SK-N-SH (cell line): ENCODE data around the gene ZDHHC7. TPM values are rescaled to one million over a fixed set of nuclear protein-coding genes. Genes with fewer than 3 reads are reported as not detected.

Experiments used
- CTCF ChIA-PET: fragments of 300-600, 350-600 bp; formaldehyde crosslinking; extraction: SDS; loops from one replicate; lab custom pipeline; 2021; lab: Yijun Ruan, JAX
- POLR2A ChIA-PET: fragments of 350-600 bp; sonication (Branson Sonifier 250); formaldehyde crosslinking; extraction: SDS; loops from one replicate; lab custom pipeline; 2020; ENCODE audit warnings: antibody characterized with exemption, inconsistent platforms; lab: Yijun Ruan, JAX
- DNase-seq: peaks from one replicate; pipeline ENCODE4 v3.0.0; 2012
- H2AFZ ChIP-seq: fragments of 200-600 bp; sonication (generic); 2 replicates; pipeline ENCODE4 v1.8.1; 2016; ENCODE audit warnings: antibody characterized with exemption, mild to moderate bottlenecking, low read depth
- H3F3A ChIP-seq: fragments of 200-600 bp; sonication (generic); replicated peaks from 2 replicates; pipeline ENCODE3; 2016; ENCODE audit warnings: antibody characterized with exemption, mild to moderate bottlenecking; ENCODE audit not compliant: insufficient read depth
- H3K27ac ChIP-seq, 2 experiments: fragments of 200-500 bp in 1 of 2; fragments of 200-600 bp in 1 of 2; sonication (Bioruptor generic) in 1 of 2; sonication (generic), shearing (Covaris generic) in 1 of 2; 2 replicates each; pipeline versions ENCODE4 v1.5.1 to v1.6.1; 2014 to 2016; ENCODE audit warnings: low read depth in 2 of 2, inconsistent platforms in 1 of 2, low read length in 1 of 2, mild to moderate bottlenecking in 1 of 2, mixed read lengths in 1 of 2
- H3K27me3 ChIP-seq: fragments of 200-600 bp; sonication (generic), shearing (Covaris generic); 2 replicates; pipeline ENCODE4 v1.6.1; 2016; ENCODE audit warnings: mixed run types; ENCODE audit not compliant: insufficient read depth
- H3K36me3 ChIP-seq, 2 experiments: fragments of 200-500 bp in 1 of 2; fragments of 200-600 bp in 1 of 2; sonication (Bioruptor generic) in 1 of 2; sonication (generic) in 1 of 2; replicated peaks in 1 of 2; 2 replicates each; pipeline versions ENCODE3 to v1.5.1; 2014 to 2016; ENCODE audit warnings: low read length in 1 of 2, mild to moderate bottlenecking in 1 of 2; ENCODE audit not compliant: insufficient read depth in 2 of 2, control insufficient read depth in 1 of 2
- H3K4me1 ChIP-seq, 2 experiments: fragments of 200-500 bp in 1 of 2; fragments of 200-600 bp in 1 of 2; sonication (Bioruptor generic) in 1 of 2; sonication (generic), shearing (Covaris generic) in 1 of 2; 2 replicates each; pipeline versions ENCODE4 v1.5.1 to v1.6.1; 2014 to 2016; ENCODE audit warnings: low read depth in 1 of 2, low read length in 1 of 2, mixed run types in 1 of 2; ENCODE audit not compliant: insufficient read depth in 2 of 2, control insufficient read depth in 1 of 2
- H3K4me2 ChIP-seq: fragments of 200-600 bp; sonication (generic), shearing (Covaris generic); 2 replicates; pipeline ENCODE4 v1.6.1; 2017; ENCODE audit warnings: mixed run types
- H3K4me3 ChIP-seq, 2 experiments: fragments of 200-500 bp in 1 of 2; fragments of 200-600 bp in 1 of 2; sonication (Bioruptor generic) in 1 of 2; sonication (generic), shearing (Covaris generic) in 1 of 2; 2 replicates each; pipeline versions ENCODE4 v1.5.1 to v1.8.1; 2014 to 2016; ENCODE audit warnings: low read depth in 2 of 2, inconsistent platforms in 1 of 2, low read length in 1 of 2, mild to moderate bottlenecking in 1 of 2, mixed read lengths in 1 of 2, moderate library complexity in 1 of 2
- H3K79me2 ChIP-seq: fragments of 200-600 bp; sonication (generic); 2 replicates; pipeline ENCODE4 v1.8.1; 2017; ENCODE audit warnings: mild to moderate bottlenecking; ENCODE audit not compliant: insufficient read depth
- H3K9ac ChIP-seq: fragments of 200-600 bp; sonication (generic); 2 replicates; pipeline ENCODE4 v1.6.1; 2017; ENCODE audit warnings: mixed run types
- H3K9me2 ChIP-seq: fragments of 200-600 bp; sonication (generic); 2 replicates; pipeline ENCODE4 v1.6.1; 2017; ENCODE audit warnings: mixed run types
- H3K9me3 ChIP-seq: fragments of 200-600 bp; sonication (generic); 2 replicates; pipeline ENCODE4 v1.6.1; 2017; ENCODE audit warnings: mixed run types, mild to moderate bottlenecking, moderate library complexity
- H4K20me1 ChIP-seq: fragments of 200-600 bp; sonication (generic); 2 replicates; pipeline ENCODE4 v1.6.1; 2017; ENCODE audit warnings: mild to moderate bottlenecking, mixed run types; ENCODE audit not compliant: insufficient read depth
- CHD2 ChIP-seq: fragments of 150-350 bp; IDR thresholded peaks from 2 replicates; pipeline ENCODE4 v1.6.1; 2018; ENCODE audit warnings: low read length; ENCODE audit not compliant: partially characterized antibody
- ELF1 ChIP-seq: IDR thresholded peaks from 2 replicates; pipeline ENCODE4 v1.4.0; 2012
- EZH2phosphoT487 ChIP-seq: fragments of 200-600 bp; sonication (generic); IDR thresholded peaks from 2 replicates; pipeline ENCODE4 v1.6.1; 2017; ENCODE audit warnings: low read depth, mixed run types, mild to moderate bottlenecking, antibody characterized with exemption, moderate library complexity, borderline replicate concordance
- FOXJ3 ChIP-seq: sonication (generic); formaldehyde crosslinking; IDR thresholded peaks from 2 replicates; pipeline ENCODE4 v1.5.1; 2020; ENCODE audit warnings: mild to moderate bottlenecking, missing genetic modification reagents
- GABPA ChIP-seq: IDR thresholded peaks from 2 replicates; pipeline ENCODE4 v1.4.0; 2012; ENCODE audit warnings: low read depth, mild to moderate bottlenecking
- IRF3 ChIP-seq: fragments of 150-350 bp; IDR thresholded peaks from 2 replicates; pipeline ENCODE4 v1.6.1; 2016; ENCODE audit warnings: mild to moderate bottlenecking, low read depth, low read length
- MAX ChIP-seq: IDR thresholded peaks from 2 replicates; pipeline ENCODE4 v1.4.0; 2012; ENCODE audit warnings: low read depth
- PBX3 ChIP-seq: IDR thresholded peaks from 2 replicates; pipeline ENCODE4; 2012
- POLR2AphosphoS5 ChIP-seq: IDR thresholded peaks from 2 replicates; pipeline ENCODE4 v1.6.1; 2012; ENCODE audit warnings: low read depth, low read length
- REST ChIP-seq: IDR thresholded peaks from 2 replicates; pipeline ENCODE4 v1.6.1; 2012; ENCODE audit warnings: mild to moderate bottlenecking, low read depth, low read length, moderate library complexity
- TAF1 ChIP-seq: IDR thresholded peaks from 2 replicates; pipeline ENCODE4 v1.6.1; 2012; ENCODE audit warnings: low read depth, mild to moderate bottlenecking, low read length, moderate library complexity, borderline replicate concordance
- TEAD4 ChIP-seq: IDR thresholded peaks from 2 replicates; pipeline ENCODE4 v1.4.0; 2012; ENCODE audit warnings: mild to moderate bottlenecking, borderline replicate concordance; ENCODE audit not compliant: insufficient read depth
- USF2 ChIP-seq: fragments of 150-350 bp; IDR thresholded peaks from 2 replicates; pipeline ENCODE4 v1.6.1; 2017; ENCODE audit warnings: antibody characterized with exemption, low read length, low read depth, borderline replicate concordance
- ZBTB33 ChIP-seq: IDR thresholded peaks from 2 replicates; pipeline ENCODE4 v1.4.0; 2012; ENCODE audit warnings: low read depth, borderline replicate concordance
- WGBS: methylation state at CpG from one replicate; pipeline ENCODE4 v1.1.6; 2017; ENCODE audit warnings: low lambda C conversion rate; 5-methylcytosine and 5-hydroxymethylcytosine counted together
- polyA plus RNA-seq, 3 experiments: library from polyadenylated mRNA; depleted of rRNA; stranded (reverse); fragments of >200 nt; gene quantifications; 2 replicates each; pipeline ENCODE4 v1.2.3, GENCODE V29; 2012

Gene ZDHHC7
- 69.3 and 114 TPM in 2 replicates for polyA plus RNA-seq (2012; rRNA removed)
- 65.1 and 80.3 TPM in 2 replicates for polyA plus RNA-seq (2012; cell fraction: cytosol; rRNA removed)
- 62.2 and 73.3 TPM in 2 replicates for polyA plus RNA-seq (2012; cell fraction: nucleus; rRNA removed)

GRCh38 chr16:85010931-85011845 is at the start of gene ZDHHC7:
Gene ZDHHC7 (minus strand): TSS chr16:85011535. CDS start chr16:84990618, 20,917 bp downstream.
- no peaks in the 10 kb centered on the region for H3K9me2 ChIP-seq
- CTCF ChIA-PET: interaction anchor here (0.8 to 3.6 kb wide), 4 partner anchors 9 to 258 kb away, joined by 4 to 12 read pairs (median 6); no protein-coding TSS in a partner anchor

More at GRCh38 chr16:85010931-85011845, at the start of gene ZDHHC7:
- peaks cover 16% of the 10 kb centered on the region for H3F3A ChIP-seq
- H3K9ac ChIP-seq: peak within 1 kb of the TSS; percentile 98
- peaks cover 0 to 10% of the 10 kb centered on the region in 2 experiments for H3K36me3 ChIP-seq
- H3K27ac ChIP-seq: peak within 1 kb of the TSS; percentile 93 to 99
- peak within 1 kb of the TSS; percentile 95 for H2AFZ ChIP-seq
- peak within 1 kb of the TSS; percentile 95 for H3K4me2 ChIP-seq
- peaks cover 7 to 8% of the 10 kb centered on the region in 2 experiments; a peak in 3 of 4 replicates for H3K4me1 ChIP-seq
- POLR2A ChIA-PET: interaction anchor here (1.0 to 1.3 kb wide), 2 partner anchors 16 to 40 kb away, joined by 3 read pairs; partner anchors contain the start of gene KIAA0513
- H3K27me3 ChIP-seq: no peaks in the 10 kb centered on the region
- peaks cover 49% of the 10 kb centered on the region for H3K79me2 ChIP-seq
- TF ChIP-seq IRF3 (no peak), PBX3 (no peak), GABPA (peak; percentile 93), CHD2 (peak; percentile 92), ZBTB33 (peak; percentile 85; the same call in 1 of the 2 replicates), TEAD4 (0 out of 2 replicates have a peak, but pooled peaks have one; percentile 31), POLR2AphosphoS5 (peak; percentile 96), ELF1 (peak; percentile 68), FOXJ3 (no peak), TAF1 (peak; percentile 71), EZH2phosphoT487 (no peak), REST (no peak; the same call in 1 of the 2 replicates), USF2 (no peak), MAX (peak; percentile 74)
- H4K20me1 ChIP-seq: peaks cover 4% of the 10 kb centered on the region
- no peaks in the 10 kb centered on the region for H3K9me3 ChIP-seq
- under 1% methylated on average over 46 of the region's 86 CpGs for WGBS
- peak within 1 kb of the TSS; percentile 75 to 95 for H3K4me3 ChIP-seq
- DNase-seq: peak; percentile 96
